DOHH2 (cell line): ENCODE data around the gene CMKLR1.

ENCODE experiments used
- H3F3A ChIP-seq: fragments of 200-600 bp; sonication (generic), shearing (Covaris generic); 2 replicates; pipeline ENCODE4 v1.6.0; 2016; ENCODE audit warnings: antibody characterized with exemption, mild to moderate bottlenecking; ENCODE audit not compliant: control insufficient read depth, insufficient read depth
- H3K27ac ChIP-seq: fragments of 200-600 bp; sonication (generic); 2 replicates; pipeline ENCODE4 v1.5.1; 2014; ENCODE audit warnings: low read depth, mild to moderate bottlenecking, low read length, moderate library complexity
- H3K27me3 ChIP-seq: fragments of 200-600 bp; sonication (generic); 2 replicates; pipeline ENCODE4 v1.6.1; 2014; ENCODE audit warnings: mild to moderate bottlenecking, low read length, mixed read lengths; ENCODE audit not compliant: control insufficient read depth
- H3K36me3 ChIP-seq: fragments of 200-600 bp; sonication (generic); 2 replicates; pipeline ENCODE4 v1.6.1; 2014; ENCODE audit warnings: mild to moderate bottlenecking, low read length, moderate library complexity, mixed read lengths; ENCODE audit not compliant: control insufficient read depth
- H3K4me1 ChIP-seq: fragments of 200-600 bp; sonication (generic); 2 replicates; pipeline ENCODE4 v1.6.1; 2014; ENCODE audit warnings: mild to moderate bottlenecking, low read length, mixed read lengths; ENCODE audit not compliant: control insufficient read depth
- H3K4me2 ChIP-seq: fragments of 200-600 bp; sonication (generic); 2 replicates; pipeline ENCODE4 v1.6.0; 2014; ENCODE audit warnings: mild to moderate bottlenecking, low read length, moderate library complexity
- H3K4me3 ChIP-seq: fragments of 200-600 bp; sonication (generic); 2 replicates; pipeline ENCODE4 v1.5.1; 2014; ENCODE audit warnings: mild to moderate bottlenecking, low read length, mixed read lengths
- H3K79me2 ChIP-seq: fragments of 200-600 bp; sonication (generic); 2 replicates; pipeline ENCODE4 v1.6.1; 2014; ENCODE audit warnings: mild to moderate bottlenecking, low read length, mixed read lengths; ENCODE audit not compliant: control insufficient read depth
- H3K9me2 ChIP-seq: fragments of 200-600 bp; sonication (generic); replicated peaks from 2 replicates; pipeline ENCODE4 v1.6.1; 2014; ENCODE audit warnings: mild to moderate bottlenecking, low read length, mixed read lengths; ENCODE audit not compliant: control insufficient read depth
- H3K9me3 ChIP-seq: fragments of 200-600 bp; sonication (generic); 2 replicates; pipeline ENCODE4 v1.6.1; 2014; ENCODE audit warnings: antibody characterized with exemption, low read length, mixed read lengths; ENCODE audit not compliant: control insufficient read depth, insufficient read depth
- H4K20me1 ChIP-seq: fragments of 200-600 bp; sonication (generic); 2 replicates; pipeline ENCODE4 v1.6.0; 2014; ENCODE audit warnings: low read depth, mild to moderate bottlenecking, antibody characterized with exemption, low read length, moderate library complexity; ENCODE audit not compliant: control insufficient read depth, insufficient read depth
- CTCF ChIP-seq: fragments of 200-600 bp; sonication (generic); IDR thresholded peaks from one replicate; pipeline ENCODE4 v1.5.1; 2014; ENCODE audit warnings: antibody characterized with exemption, mild to moderate bottlenecking, low read depth, low read length; ENCODE audit not compliant: poor library complexity, severe bottlenecking
- EZH2phosphoT487 ChIP-seq: fragments of 200-600 bp; sonication (generic); IDR thresholded peaks from 2 replicates; pipeline ENCODE4 v1.6.1; 2017; ENCODE audit warnings: borderline replicate concordance, mild to moderate bottlenecking, antibody characterized with exemption, low read length, moderate library complexity, mixed read lengths

Gene CMKLR1

GRCh38 chr12:108270849-108271143 lies 68.3 kb downstream of the CMKLR1 start:
- TF ChIP-seq CTCF, result no peak
- no peak for TF ChIP-seq EZH2phosphoT487
- H3K9me2 ChIP-seq, result no peaks in the 10 kb centered on the region

DNA sequence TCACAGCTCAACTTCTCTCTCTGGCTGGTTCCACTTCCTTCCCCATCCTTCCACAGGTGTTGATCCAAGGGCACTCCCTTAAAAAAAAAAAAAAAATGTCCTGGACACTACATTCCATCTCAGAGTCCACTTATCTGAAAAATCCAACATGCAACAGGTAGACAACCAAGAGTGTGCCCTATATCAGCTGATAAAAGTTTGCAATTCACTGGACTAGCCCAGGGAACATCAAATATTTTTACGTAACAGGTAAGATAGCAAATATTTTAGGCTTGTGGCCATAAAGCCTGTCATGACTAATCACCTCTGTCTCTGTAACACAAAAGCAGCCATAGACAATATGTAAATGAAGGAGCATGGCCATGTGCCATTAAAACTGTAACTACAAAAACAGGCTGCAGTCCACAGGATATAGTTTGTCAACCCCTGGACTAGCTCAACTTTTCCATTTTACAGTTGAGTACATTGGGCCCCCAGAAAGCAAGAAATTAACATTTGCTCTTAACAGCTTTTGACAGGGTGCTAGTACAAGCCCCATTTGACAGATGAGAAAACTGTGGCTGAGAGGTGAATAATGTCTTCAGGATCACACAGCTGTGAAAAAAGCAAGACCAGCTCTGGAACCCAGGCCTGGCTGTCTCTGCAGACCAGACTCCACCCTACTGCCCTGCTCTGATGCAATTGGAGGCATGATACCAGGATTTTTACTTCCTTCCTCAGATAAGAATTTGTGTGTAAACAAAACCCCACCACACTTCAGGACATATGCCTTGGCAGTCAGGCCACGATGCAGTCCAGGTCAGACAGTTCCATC lies 68.9 kb downstream of the CMKLR1 start:
- no peak overlapping the region for H3K4me2 ChIP-seq
- no peak for TF ChIP-seq CTCF
- TF ChIP-seq EZH2phosphoT487, result no peak
- no peaks in the 10 kb centered on the region for H3K27me3 ChIP-seq
- no peaks in the 10 kb centered on the region for H3K36me3 ChIP-seq
- H3K9me2 ChIP-seq, result no peaks in the 10 kb centered on the region
- H3F3A ChIP-seq, result no peaks in the 10 kb centered on the region
- no peaks in the 10 kb centered on the region for H3K4me1 ChIP-seq
- no peak overlapping the region for H3K27ac ChIP-seq
- H3K9me3 ChIP-seq, result no peaks in the 10 kb centered on the region
- no peaks in the 10 kb centered on the region for H3K79me2 ChIP-seq
- no peak overlapping the region for H3K4me3 ChIP-seq
- no peaks in the 10 kb centered on the region for H4K20me1 ChIP-seq

More at GRCh38 chr12:108270849-108271143, 68.3 kb downstream of the CMKLR1 start:
- Histone ChIP-seq H3K9me3 (no peaks in the 10 kb centered on the region), H3F3A (no peaks in the 10 kb centered on the region), H3K27ac (no peak overlapping the region), H3K36me3 (no peaks in the 10 kb centered on the region), H3K27me3 (no peaks in the 10 kb centered on the region), H3K79me2 (no peaks in the 10 kb centered on the region), H3K4me1 (no peaks in the 10 kb centered on the region), H3K4me2 (no peak overlapping the region), H3K4me3 (no peak overlapping the region), H4K20me1 (no peaks in the 10 kb centered on the region)

DNA sequence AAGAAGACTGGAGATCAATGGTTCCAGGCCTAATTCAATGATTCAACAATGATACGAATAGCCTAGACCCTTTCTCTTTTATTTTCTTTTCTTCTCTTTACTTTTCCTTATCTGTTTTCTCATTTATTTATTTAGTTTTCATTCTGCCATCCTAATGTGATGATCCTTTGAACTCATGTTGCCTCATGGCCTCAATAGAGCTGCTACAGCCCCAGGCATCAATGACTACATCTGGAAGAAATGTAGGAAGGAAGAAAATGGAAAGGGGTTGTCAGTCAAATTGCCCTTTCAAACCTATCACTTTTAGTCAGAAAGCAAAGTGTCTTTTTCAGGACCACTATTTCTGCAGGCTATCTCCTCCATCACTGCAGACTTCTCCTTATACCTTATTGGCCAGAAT lies 69.9 kb downstream of the CMKLR1 start:
- no peaks in the 10 kb centered on the region for H3K36me3 ChIP-seq
- no peak overlapping the region for H3K27ac ChIP-seq
- H4K20me1 ChIP-seq, result no peaks in the 10 kb centered on the region
- no peaks in the 10 kb centered on the region for H3K9me3 ChIP-seq
- no peaks in the 10 kb centered on the region for H3F3A ChIP-seq
- no peaks in the 10 kb centered on the region for H3K9me2 ChIP-seq
- H3K4me3 ChIP-seq, result no peak overlapping the region
- H3K4me1 ChIP-seq, result no peaks in the 10 kb centered on the region
- H3K79me2 ChIP-seq, result no peaks in the 10 kb centered on the region
- no peak overlapping the region for H3K4me2 ChIP-seq
- no peaks in the 10 kb centered on the region for H3K27me3 ChIP-seq
- TF ChIP-seq CTCF (no peak), EZH2phosphoT487 (no peak)
